HG03097 (cell line): Measurements from ENCODE around the gene TLCD3B.

ENCODE experiments used
- ATAC-seq: cut with Tn5 transposase; IDR thresholded peaks from one replicate; pipeline ENCODE4 v1.9.1; 2021; ENCODE audit not compliant: unreplicated experiment, low FRiP score

TLCD3B gene

GRCh38 chr16:30006659-30007377 lies 24.3 kb downstream of the TLCD3B start:
- no peak for ATAC-seq

- ATAC-seq, result no peak
These were observed 25.0 kb downstream of the TLCD3B start for GRCh38 chr16:30006095-30006473.

- ATAC-seq, result no peak
These were observed 25.6 kb downstream of the TLCD3B start for GRCh38 chr16:30005341-30006094.

- no peak for ATAC-seq
These were observed 26.2 kb downstream of the TLCD3B start for GRCh38 chr16:30004811-30005242.

- ATAC-seq, result no peak
These were observed 26.7 kb downstream of the TLCD3B start for GRCh38 chr16:30004424-30004776.

GRCh38 chr16:30003670-30004423 lies 27.2 kb downstream of the TLCD3B start:
- ATAC-seq, result no peak

DNA sequence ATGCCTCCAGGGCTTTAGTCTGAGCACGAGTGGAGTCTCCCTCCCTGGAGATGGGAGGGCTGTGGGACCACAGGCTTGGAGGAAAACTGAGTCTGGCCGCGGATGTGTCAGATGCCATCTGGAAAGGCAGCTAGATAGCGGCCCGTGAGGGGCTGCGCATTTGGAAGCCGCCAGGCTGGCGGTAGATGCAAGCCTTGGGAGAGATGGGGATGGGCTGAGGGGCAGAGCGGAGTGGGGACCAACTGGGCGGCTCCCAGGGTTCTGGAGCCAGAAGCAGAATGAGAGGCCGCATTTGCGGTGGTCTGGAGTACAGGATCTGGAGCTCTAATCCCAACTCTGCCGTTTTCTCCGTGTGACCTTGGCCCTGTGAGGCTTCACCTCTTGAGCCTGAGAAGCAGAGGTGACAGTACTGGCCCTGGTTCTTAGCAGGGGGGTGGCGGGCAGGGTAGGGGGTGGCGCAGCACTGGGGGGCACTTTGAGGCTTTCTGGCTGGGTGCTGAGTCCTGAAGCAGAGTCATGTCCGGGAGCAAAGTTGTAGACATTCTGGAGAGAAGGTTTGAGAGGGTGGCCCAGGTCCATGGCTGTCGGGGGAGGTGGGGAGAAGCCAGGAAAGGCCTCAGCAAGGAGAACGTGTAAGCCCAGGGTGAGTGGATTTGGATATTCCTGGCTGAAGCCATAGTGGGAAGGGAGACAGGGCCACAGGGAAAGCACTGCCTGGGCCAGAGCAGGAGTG lies 28.3 kb downstream of the TLCD3B start:
- no peak for ATAC-seq

GRCh38 chr16:30000735-30001631 lies 30.1 kb downstream of the TLCD3B start:
- ATAC-seq, result no peak

- no peak for ATAC-seq
These were observed 31.5 kb downstream of the TLCD3B start for GRCh38 chr16:29999605-30000004.

DNA sequence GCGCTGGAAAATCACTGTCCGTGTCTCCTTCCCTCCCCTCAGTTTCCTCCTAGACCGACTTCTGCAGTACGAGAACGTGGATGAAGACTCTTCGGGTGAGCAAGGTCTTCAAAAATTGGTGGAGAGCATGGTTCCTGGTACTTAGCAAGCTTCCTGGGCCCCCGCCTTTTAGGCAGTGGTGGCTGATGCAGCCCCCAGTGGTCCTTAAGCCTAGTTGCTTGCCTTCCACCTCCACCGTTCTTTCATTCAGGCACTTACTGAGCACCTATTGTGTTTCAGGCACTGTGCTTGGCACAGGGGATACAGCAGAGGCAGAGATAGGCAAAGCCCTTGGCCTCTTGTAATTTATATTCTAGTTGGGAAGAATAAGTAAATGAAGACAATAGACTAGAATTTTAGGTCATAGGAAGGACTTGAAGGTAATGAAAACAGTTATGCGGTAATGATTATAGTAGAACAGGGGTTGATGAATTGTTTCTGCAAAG lies 34.3 kb downstream of the TLCD3B start:
- ATAC-seq, result no peak

GRCh38 chr16:29995911-29996765 lies 34.9 kb downstream of the TLCD3B start, which contains the start of gene INO80E:
Gene INO80E (plus strand): TSS chr16:29996241. CDS start chr16:29996311, 70 bp downstream.
- peak; percentile 85 for ATAC-seq

DNA sequence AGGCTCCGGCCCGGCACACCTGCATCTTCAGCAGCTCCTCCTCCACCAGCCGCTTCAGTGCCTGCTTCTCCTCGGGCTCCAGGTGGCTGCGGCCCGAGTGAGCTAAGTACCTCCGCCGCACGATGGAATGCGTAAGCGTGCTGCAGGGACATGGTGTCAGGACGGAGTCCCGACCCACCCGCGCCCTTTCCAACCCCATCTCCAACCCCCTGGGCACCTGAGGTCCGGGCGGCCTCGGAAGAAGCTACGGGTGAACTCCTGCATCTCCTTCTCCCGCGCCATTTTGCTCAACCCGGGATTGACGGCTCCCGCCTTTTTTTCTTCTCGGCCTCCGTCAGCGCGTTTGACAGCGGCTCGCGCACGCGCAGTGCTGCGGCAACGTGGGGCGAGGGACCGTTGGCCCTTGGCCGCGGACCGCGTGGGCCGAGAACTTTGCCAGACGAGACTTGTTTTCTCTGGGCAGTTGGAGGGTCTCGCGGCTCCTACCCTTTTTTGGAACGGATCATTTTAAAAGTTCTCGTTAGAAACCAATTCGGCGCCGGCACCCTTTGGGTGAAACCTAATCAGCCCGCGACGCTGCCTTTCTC lies 35.7 kb downstream of the TLCD3B start, which contains the start of gene HIRIP3:
Gene HIRIP3, minus strand, starts transcription at position 294 of the 587 bp plus-strand sequence. Its CDS starts 12 bp downstream, at position 282.
- ATAC-seq, result no peak

DNA sequence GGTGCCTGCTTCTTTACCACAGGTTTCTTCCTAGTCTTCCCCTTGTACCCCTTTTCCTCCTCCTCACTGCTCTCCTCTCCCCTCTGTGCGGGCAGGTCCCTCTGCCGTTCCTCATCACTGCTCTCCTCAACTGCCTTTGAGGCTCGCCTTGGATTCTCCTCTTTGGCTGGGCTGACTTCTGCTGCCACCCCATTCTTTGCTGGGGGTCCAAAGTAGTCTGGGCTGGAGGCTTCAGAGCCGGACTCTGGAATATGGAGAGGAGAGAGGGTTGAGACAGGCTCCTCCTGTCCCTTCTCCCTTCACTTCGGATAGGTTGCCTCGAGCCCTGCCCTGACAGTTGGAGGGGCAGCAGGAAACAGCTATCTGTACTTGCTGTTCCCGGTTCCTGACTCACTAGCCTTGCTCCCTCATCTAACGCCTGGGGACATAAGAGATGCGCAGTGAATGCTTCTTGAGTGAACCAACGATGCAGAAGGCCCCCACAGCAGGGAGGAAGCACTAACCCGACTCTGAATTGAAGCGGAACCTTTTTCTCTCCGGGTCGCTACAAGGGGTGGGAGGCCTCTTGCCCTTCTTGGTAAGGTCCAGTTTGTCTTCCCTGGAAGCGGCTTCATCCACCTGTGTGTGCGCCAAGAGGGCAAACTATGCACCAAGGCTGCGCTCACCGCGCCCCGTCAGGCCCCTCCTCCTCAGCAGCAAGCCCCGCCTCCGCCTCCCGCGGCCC lies 36.3 kb downstream of the TLCD3B start:
- no peak for ATAC-seq

- no peak for ATAC-seq
These were observed 37.0 kb downstream of the TLCD3B start for GRCh38 chr16:29993903-29994599.

DNA sequence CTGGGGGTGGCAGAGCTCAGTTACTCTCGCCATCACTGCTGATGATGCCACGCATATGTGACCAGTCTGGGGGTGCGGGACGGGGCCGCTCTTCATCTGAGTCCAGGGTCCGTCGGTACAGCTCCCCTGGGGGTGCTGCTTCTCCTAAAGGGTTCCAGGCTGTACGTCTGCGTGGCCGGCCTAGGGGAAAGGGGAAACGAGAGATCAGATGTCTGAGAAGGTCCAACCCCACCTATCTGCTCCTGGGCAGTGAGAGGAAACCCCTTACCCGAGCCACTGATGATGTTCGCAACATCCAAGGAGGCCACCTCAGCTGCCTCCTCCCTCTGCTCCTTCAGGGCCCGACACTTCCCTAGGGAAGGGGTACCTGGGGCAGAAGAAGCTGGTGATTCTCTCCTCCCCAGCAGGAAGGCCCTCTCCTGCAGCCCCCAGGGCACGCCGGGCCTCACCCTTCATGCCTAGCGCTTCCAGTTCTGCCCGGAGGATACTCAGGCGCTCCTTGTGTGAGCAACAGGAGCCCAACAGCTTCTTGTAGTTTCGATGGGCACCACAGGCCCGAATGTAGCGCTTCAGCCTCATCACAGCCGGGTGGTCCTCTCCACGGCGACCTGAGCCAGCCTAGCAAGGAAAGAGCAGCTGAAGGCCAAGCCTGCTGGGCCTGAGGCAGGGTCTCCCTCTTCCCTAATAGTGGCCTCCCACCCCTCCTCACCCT lies 37.7 kb downstream of the TLCD3B start:
- ATAC-seq, result no peak

- ATAC-seq, result no peak
These were observed 38.6 kb downstream of the TLCD3B start for GRCh38 chr16:29992344-29992967.
